ENCODE data around the gene CLCN5.

DNA sequence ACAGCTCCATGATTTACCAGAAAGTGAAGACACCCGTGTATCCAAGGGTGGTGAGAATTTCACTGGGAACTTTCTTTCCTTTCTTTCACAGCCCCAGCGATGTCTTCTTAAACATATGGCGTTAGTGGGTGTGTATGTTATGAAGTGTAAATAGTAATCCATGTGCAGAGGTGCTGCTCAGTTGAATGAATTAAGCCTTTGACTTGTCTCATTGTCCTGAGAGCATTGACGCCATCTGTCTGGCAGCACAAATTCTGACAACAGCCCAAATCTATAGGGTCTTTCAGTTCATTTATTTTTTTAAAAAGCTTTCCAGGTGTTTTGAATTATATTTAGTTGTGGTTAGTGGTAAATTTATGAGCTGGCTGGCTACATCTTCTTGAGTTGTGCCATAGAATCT lies 69.4 kb downstream of the CLCN5 start:
- TF ChIP-seq, protein P1, sequence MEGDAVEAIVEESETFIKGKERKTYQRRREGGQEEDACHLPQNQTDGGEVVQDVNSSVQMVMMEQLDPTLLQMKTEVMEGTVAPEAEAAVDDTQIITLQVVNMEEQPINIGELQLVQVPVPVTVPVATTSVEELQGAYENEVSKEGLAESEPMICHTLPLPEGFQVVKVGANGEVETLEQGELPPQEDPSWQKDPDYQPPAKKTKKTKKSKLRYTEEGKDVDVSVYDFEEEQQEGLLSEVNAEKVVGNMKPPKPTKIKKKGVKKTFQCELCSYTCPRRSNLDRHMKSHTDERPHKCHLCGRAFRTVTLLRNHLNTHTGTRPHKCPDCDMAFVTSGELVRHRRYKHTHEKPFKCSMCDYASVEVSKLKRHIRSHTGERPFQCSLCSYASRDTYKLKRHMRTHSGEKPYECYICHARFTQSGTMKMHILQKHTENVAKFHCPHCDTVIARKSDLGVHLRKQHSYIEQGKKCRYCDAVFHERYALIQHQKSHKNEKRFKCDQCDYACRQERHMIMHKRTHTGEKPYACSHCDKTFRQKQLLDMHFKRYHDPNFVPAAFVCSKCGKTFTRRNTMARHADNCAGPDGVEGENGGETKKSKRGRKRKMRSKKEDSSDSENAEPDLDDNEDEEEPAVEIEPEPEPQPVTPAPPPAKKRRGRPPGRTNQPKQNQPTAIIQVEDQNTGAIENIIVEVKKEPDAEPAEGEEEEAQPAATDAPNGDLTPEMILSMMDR (IDR thresholded peaks at IDR 0.05; ENCODE audit: low read depth, low read length) = no peak
- no peak for TF ChIP-seq POLR2A (IDR thresholded peaks at IDR 0.05; ENCODE audit: extremely low read depth, insufficient read length)
- TF ChIP-seq, protein P2, sequence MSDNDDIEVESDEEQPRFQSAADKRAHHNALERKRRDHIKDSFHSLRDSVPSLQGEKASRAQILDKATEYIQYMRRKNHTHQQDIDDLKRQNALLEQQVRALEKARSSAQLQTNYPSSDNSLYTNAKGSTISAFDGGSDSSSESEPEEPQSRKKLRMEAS (IDR thresholded peaks at IDR 0.05; ENCODE audit: low read depth, low read length) = no peak

All from NB4 (cell line).